ENCODE measurements around the gene COL8A2.

Gene COL8A2

GRCh38 chr1:36088577-36089392, 36.2 kb downstream of the COL8A2 start, which contains the start of gene ADPRS:
TSS of gene ADPRS (plus strand) at chr1:36088892. CDS start at chr1:36088905, 13 bp downstream.
- no peak for FAIRE-seq

DNA sequence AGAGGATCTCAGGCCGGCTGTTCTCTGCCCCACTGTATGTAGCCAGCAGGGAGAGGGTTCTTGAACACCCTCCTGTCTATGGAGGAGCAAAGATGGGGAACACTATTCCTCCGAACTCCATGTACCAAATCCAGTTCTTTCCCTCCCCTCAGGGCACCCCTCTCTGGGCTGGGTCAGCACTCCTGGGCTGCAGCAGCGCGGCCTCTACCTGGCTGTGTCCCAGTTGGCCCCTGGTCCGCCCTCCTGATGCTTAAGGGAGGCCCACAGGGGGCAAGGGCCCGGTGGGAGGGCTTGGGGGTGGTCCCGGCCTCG, 36.8 kb downstream of the COL8A2 start:
- no peak for FAIRE-seq

GRCh38 chr1:36087233-36088123, 37.5 kb downstream of the COL8A2 start:
- FAIRE-seq: no peak

GRCh38 chr1:36086529-36087232, 38.3 kb downstream of the COL8A2 start:
- FAIRE-seq: no peak

DNA sequence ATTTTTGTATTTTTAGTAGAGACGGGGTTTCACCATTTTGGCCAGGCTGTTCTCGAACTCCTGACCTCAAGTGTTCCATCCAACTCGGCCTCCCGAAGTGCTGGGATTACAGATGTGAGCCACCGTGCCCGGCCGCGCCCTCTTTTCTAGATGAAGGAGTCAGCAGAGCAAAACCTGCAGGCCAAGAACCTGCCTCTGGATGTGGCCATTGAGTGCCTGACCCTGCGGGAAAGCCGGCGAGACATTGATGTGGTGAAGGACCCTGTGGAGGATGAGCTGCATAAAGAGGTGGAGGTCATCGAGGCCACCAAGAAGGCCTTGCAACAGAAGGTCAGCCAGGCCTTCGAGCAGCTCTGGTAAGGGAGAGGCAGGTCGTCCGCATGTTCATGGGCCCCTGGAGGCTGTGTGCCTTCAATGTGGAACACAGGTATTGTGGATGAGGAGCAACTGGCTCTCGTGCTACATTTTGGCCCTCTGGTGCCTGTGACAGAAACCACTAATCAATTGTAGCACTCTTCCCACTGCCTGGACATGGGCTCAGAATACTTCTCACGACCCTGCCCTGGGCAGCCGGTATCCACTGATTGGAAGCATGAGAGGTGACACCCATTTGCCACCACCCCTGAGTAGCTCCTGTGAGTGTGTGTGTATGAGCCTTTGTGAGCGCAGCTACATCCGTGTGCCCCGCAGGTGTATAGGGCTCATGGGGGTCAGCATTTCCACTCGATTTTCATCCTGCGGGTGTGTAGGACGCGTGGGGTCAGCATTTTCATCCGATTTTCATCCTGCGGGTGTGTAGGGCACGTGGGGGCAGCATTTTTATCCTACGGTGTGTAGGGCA, 39.1 kb downstream of the COL8A2 start:
- no peak for FAIRE-seq

DNA sequence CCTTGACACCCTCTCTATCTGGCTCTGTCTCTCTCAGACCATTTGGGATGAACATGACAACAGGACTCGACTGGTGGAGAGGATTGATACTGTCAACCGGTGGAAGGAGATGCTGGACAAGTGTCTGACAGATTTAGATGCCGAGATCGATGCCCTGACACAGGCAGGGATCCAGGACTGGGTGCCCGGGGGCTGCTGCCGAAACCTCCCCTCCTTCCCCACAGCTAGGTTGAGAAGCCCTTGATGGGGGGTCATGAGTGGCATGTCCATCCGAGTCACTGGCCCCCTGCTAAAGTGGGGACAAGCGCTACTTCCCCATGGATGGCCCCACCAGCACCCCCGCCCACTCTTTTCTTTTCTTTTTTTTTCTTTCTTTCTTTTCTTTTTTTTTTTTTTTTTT, 39.9 kb downstream of the COL8A2 start:
- no peak for FAIRE-seq

- no peak for FAIRE-seq
Measured at GRCh38 chr1:36084497-36085115, 40.4 kb downstream of the COL8A2 start.

DNA sequence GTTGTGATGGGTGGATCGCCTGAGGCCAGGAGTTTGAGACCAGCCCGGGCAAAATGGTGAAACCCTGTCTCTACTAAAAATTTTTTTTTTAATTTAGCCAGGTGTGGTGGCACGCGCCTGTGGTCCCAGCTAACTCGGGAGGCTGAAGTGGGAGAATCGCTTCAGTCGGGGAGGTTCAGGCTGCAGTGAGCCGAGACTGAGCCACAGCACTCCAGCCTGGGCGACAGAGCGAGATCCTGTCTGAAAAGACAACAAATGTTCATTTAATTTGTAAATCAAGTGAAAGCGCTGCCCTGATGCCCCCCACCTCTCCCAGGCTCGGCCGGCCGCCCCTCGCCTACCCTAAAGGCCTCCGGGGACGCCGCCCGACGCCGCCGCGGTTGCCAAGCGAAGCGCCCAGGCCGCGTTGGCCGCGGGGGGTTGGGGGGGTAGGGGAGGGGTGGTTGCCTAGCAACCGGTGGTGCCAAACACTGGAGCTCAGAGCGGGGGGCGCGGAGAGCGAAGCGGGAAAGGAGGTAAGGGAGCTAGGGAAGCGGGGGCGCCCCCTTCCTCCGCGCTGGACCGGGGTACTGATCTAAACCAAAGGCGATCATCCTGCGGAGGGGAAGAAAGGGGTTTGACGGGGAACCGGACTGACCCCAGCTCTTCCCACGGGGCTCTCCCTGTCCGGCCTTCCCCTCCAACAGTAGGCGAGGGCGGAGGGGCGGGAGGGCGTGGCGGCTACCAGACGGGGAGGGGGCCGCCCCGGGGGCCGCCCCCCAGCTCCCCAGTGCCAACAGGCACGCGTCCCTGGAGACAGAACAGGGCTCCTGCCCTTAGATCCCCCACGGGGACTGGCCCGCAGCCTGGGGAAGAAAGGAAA, 41.2 kb downstream of the COL8A2 start, which contains the start of gene TEKT2:
TSS of gene TEKT2 (plus strand) at position 460 of the 862 bp plus-strand sequence. CDS start 828 bp downstream, outside the sequence.
- FAIRE-seq: no peak

DNA sequence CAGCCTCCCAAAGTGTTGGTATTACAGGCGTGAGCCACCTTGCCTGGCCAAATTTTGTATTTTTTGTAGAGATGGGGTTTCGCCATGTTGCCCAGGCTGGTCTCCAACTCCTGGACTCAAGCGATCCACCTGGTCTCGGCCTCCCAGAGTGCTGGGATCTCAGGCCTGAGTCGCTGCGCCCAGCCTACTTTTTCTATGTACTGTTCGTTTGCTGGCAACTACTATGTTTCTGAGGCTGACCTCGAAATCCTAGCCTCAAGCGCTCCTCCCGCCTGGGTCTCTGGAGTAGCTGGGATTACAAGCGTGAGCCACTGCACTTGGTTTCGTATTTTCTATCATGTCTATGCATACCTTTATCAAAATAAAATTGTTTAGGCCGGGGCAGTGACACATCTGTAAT, 41.8 kb downstream of the COL8A2 start:
- FAIRE-seq: no peak

GRCh38 chr1:36081926-36082485, 43.0 kb downstream of the COL8A2 start:
- FAIRE-seq: no peak

- no peak for FAIRE-seq
Measured at GRCh38 chr1:36080801-36081200, 44.2 kb downstream of the COL8A2 start.

DNA sequence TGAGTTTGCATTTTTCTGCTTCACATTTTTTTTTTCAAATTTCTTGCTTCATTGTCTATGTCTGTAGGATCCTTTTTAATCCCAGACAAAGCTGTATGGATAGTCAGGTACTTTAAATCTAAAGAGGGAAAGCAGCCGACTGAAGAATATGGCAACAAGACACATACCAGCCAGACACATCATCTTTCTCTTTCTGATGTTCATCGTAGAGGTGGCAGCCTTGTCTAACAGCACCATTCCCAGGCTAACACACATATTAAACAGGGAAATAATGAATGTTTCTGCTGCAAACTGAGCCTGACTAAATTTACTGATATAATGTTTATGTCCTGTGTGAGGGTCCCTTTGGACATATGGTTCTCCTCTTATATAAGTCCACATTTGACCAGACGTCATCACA, 44.8 kb downstream of the COL8A2 start:
- no peak for FAIRE-seq

DNA sequence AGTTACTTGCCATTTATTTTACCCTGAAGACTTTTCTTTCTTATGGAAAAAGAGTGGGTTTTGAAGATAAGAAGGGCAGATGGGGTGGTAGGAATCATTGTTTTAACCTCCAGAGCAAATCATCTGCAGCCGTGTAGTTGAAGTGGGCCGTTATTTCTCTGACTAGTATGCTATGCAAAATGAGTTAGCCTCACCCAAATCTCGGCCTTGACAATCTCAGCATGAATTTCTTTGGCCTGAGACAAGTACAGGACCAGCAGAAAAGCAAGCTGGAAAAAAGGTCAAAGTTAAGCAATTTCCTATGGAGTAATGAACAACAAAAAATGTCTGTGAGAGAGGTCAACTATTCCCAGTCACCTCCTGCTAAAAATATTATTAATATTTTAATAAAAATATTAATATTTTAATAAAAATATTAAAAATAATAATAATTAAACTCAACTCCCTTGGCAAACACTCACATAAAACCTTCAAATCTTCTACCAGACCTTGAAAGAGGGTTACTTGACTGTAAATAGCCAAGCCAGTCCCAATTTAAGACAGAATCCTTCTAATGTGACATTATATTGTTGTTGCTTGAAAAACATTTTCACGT, 47.9 kb downstream of the COL8A2 start:
- no peak for FAIRE-seq

GRCh38 chr1:36070349-36070748, 54.7 kb downstream of the COL8A2 start:
- no peak for FAIRE-seq

- FAIRE-seq: no peak
Measured at GRCh38 chr1:36068866-36069265, 56.2 kb downstream of the COL8A2 start.

- FAIRE-seq: no peak
Measured at GRCh38 chr1:36067871-36068270, 57.2 kb downstream of the COL8A2 start.

DNA sequence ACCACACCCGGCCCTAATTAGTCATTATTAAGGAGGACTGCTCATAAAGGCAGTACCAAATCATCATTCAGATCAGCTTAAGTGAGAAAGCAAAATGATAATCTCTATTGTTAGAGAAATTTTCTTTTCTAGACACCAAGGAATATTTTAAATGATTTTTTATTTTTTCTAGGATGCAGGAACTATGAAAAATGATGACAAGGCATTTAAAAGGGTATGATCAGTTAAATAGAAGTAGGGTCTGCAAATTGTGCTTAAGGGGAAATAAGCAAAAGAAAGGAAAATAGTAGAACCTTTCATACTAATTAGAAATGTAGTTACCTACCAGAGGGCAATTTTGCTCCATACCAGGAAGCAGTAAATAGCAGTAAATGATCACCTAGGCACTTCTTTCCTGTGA, 62.7 kb downstream of the COL8A2 start:
- no peak for FAIRE-seq

DNA sequence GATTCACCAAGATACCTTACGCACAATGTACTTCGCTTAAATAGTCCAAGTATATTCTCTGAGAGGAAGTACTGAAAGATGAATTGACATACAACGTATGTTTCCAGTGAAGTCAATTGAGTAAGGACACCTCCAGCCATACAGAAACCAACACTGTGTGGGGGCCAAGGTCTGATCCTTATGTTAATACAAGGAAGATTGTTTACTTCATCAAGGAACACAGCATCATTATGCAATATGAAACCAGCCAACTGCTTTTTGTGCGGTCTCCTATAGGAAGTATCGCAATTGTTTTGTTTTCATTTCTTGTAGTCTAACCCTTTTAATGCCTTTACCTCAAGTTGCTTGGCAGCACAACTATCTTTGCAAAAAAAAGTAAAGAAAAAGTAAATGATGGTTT, 69.3 kb downstream of the COL8A2 start:
- no peak for FAIRE-seq

DNA sequence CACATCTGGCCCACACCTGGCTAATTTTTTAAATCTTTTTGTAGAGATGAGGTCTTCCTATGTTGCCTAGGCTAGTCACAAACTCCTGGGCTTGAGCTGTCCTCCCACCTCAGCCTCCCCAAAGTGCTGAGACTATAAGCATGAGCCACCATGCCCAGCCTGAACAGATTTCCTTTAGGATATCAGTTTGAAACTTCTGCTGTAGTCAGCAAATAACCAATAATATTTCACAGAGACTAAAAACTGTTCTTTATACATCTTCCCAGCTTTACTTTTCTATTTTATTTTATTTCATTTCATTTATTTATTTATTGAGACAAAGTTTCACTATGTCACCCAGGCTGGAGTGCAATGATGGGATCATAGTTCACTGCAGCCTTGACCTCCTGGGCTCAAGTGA, 71.0 kb downstream of the COL8A2 start:
- FAIRE-seq: no peak

DNA sequence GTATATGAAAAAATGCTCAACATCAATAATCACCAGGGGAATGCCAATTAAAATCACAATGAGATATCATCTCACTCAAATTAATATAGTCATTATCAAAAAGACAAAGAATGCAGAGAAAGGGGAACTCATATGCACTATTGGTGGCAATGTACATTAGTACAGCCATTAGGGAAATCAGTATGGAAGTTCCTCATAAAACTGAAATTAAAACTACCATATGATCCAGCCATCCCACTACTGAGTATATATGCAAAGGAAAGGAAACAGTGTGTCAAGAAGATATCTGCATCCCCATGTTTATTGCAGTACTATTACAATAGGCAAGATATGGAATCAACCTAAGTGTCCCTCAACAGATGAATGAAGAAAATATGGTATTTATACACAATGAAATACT, 73.2 kb downstream of the COL8A2 start:
- no peak for FAIRE-seq
